Sigmoid colon (tissue), 7 donors: ENCODE measurements around the gene MCFD2. TPM values are rescaled to one million over a fixed set of nuclear protein-coding genes. Genes with fewer than 3 reads are reported as not detected.
A peak's percentile ranks its signal among the peaks of the same experiment; 100 is the strongest.

Source experiments
- DNase-seq: peaks from one replicate; pipeline ENCODE4 v3.0.0-alpha.2; 2019
- H3K27ac ChIP-seq, 4 donors: fragments of 200-600 bp; sonication (generic); one replicate each; pipeline ENCODE4 v1.5.1; 2016 to 2019; ENCODE audit warnings: mild to moderate bottlenecking in 1 of 4
- H3K27me3 ChIP-seq, 3 donors: fragments of 200-600 bp; sonication (generic); one replicate each; pipeline ENCODE4 v1.5.1; 2019; ENCODE audit warnings: mild to moderate bottlenecking in 1 of 3
- H3K36me3 ChIP-seq, 4 donors: fragments of 200-600 bp; sonication (generic); one replicate each; pipeline ENCODE4 v1.5.1; 2016 to 2019
- H3K4me1 ChIP-seq, 4 donors: fragments of 200-600 bp; sonication (generic); one replicate each; pipeline ENCODE4 v1.5.1; 2017 to 2019
- H3K4me3 ChIP-seq, 4 donors: fragments of 200-600 bp; sonication (generic); one replicate each; pipeline ENCODE4 v1.5.1; 2017 to 2019; ENCODE audit warnings: mild to moderate bottlenecking in 2 of 4, moderate library complexity in 1 of 4
- H3K9me3 ChIP-seq, 4 donors: fragments of 200-600 bp in 3 of 4; sonication (generic) in 3 of 4; one replicate each; pipeline versions ENCODE4 v1.5.1 to v1.6.1; 2013 to 2019
- EP300 ChIP-seq, 4 donors: sonication (generic); formaldehyde crosslinking; IDR thresholded peaks; one replicate each; pipeline ENCODE4 v1.6.1; 2017; ENCODE audit warnings: antibody characterized with exemption in 4 of 4
- POLR2A ChIP-seq, 2 donors: fragments of 450-650 bp; IDR thresholded peaks; one replicate each; pipeline ENCODE4 v1.6.1; 2016; ENCODE audit warnings: antibody characterized with exemption in 2 of 2, mild to moderate bottlenecking in 2 of 2, moderate library complexity in 2 of 2
- POLR2AphosphoS5 ChIP-seq, 4 donors: sonication (generic); formaldehyde crosslinking; IDR thresholded peaks; one replicate each; pipeline ENCODE4 v1.6.1; 2017; ENCODE audit warnings: antibody characterized with exemption in 4 of 4
- WGBS, 2 donors: extraction: QIAGEN DNeasy Blood & Tissue Kit; methylation state at CpG; one replicate each; pipeline ENCODE4 v1.1.7; 2013; 5-methylcytosine and 5-hydroxymethylcytosine counted together
- intact Hi-C: fragments of 100-400 bp; cut with DNase I; formaldehyde crosslinking; loops from one replicate; pipeline ENCODE4 v1.15.1; 2023
- polyA plus RNA-seq, 3 donors: library from polyadenylated mRNA; stranded (reverse); fragments of 200-250 nt; gene quantifications; one replicate each; pipeline ENCODE4 v1.2.3, GENCODE V29; 2013
- total RNA-seq, 4 donors: library from RNA; depleted of rRNA; stranded (reverse); fragments of >200 nt; gene quantifications; one replicate each; pipeline ENCODE4 v1.1.0, GENCODE V29; 2016
- TF ChIP-seq, protein P1 (sequence below), 4 experiments: fragments of 450-650 bp in 3 of 4; fragments of 200-600 bp in 1 of 4; IDR thresholded peaks; one replicate each; pipeline ENCODE4 v1.5.1; 2016 to 2019; ENCODE audit warnings: antibody characterized with exemption in 4 of 4, mild to moderate bottlenecking in 3 of 4, moderate library complexity in 2 of 4
- donor health status: healthy with polysubstance abuse.
- donor health status: Bipolar disorder and iron deficiency.
- donor health status: healthy.

The MCFD2 gene
- total and polyA plus RNA-seq, 7 donors = 13.4 to 75.7 (median 50.1) TPM

DNA sequence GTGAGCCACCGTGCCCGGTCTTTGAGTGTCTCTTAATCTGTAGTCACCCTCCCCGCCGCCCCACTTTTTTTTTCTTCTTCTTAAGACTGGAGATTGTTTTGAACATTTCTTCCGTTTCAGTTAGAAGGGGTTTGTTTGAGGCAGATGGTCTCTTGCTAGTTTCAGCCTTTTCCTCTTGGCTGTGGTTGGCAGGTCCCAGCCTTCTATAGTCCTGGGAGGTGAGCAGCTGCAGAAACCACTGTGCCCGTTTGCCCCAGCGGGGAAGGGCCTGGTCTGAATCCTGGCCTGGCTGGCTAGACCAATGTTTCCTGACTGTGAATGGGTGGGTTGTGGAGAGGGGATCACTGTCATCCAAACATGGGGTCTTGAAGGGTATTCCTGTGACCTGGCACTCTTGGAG, 30.1 kb upstream of the MCFD2 start:
- Histone ChIP-seq H3K4me1 (peaks cover 0 to 20% (median 13%) of the 10 kb centered on the region in 4 donors), H3K27ac (no peak overlapping the region), H3K9me3 (no peaks in the 10 kb centered on the region), H3K36me3 (peaks cover 0 to 4% (median 2%) of the 10 kb centered on the region in 4 donors), H3K27me3 (no peaks in the 10 kb centered on the region), H3K4me3 (no peak overlapping the region)
- intact Hi-C loops = no loop called here
- TF ChIP-seq POLR2A (IDR thresholded peaks at IDR 0.05) = no peak
- no peak for TF ChIP-seq EP300 (IDR thresholded peaks at IDR 0.05)
- TF ChIP-seq, protein P1, sequence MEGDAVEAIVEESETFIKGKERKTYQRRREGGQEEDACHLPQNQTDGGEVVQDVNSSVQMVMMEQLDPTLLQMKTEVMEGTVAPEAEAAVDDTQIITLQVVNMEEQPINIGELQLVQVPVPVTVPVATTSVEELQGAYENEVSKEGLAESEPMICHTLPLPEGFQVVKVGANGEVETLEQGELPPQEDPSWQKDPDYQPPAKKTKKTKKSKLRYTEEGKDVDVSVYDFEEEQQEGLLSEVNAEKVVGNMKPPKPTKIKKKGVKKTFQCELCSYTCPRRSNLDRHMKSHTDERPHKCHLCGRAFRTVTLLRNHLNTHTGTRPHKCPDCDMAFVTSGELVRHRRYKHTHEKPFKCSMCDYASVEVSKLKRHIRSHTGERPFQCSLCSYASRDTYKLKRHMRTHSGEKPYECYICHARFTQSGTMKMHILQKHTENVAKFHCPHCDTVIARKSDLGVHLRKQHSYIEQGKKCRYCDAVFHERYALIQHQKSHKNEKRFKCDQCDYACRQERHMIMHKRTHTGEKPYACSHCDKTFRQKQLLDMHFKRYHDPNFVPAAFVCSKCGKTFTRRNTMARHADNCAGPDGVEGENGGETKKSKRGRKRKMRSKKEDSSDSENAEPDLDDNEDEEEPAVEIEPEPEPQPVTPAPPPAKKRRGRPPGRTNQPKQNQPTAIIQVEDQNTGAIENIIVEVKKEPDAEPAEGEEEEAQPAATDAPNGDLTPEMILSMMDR (IDR thresholded peaks at IDR 0.05) = no peak
- no peak for TF ChIP-seq POLR2AphosphoS5 (IDR thresholded peaks at IDR 0.05)
- no peak for DNase-seq
- 63 to 93% methylated on average over 7 of the region's 7 CpGs for WGBS, 2 donors

DNA sequence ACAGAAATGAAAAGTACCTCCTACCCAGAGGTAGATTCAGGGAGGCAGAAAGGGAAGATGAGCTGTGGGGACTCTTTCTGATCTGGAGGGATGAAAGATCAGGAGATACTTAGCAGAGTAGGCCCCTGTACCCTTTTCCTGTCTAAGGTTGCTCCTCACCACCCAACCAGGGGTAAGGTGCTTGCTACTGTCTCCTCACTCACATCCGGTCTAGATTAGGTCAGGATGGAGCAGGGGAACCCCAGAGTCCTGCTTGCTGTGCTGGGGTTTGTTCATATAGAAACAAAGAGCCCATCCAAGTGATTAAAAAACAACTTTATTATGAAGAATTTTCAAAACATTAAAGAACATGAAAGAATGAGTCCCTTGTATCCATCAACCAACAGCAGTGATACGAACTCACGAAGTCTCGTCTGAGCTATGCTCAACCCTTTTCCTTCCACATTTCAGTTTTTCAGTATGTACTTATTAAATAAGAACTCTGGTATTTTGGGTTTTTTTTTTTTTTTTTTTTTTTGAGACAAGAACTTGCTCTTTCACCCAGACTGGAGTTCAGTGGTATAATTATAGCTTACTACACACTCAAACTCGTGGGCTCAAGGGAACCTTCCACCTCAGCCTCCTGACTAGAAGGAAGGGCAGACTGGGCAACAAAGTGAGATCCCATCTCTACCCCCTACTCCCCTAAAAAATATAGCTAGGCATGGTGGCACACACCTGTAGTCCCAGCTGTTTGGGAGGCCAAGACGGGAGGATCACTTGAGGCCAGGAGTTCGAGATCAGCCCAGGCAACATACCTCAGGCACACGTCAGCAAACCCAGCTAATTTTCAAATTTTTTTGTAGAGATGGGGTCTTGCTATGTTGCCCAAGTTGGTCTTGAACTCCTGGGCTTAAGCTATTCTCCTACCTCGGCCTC, 28.5 kb upstream of the MCFD2 start:
- H3K27me3 ChIP-seq = no peaks in the 10 kb centered on the region
- no peaks in the 10 kb centered on the region for H3K9me3 ChIP-seq
- DNase-seq = no peak
- intact Hi-C loops = no loop called here
- no peaks in the 10 kb centered on the region for H3K36me3 ChIP-seq
- peak overlapping the region in 1 of 4 donors; percentile 92 for H3K27ac ChIP-seq
- no peak overlapping the region for H3K4me3 ChIP-seq
- peaks cover 0 to 30% (median 23%) of the 10 kb centered on the region in 4 donors for H3K4me1 ChIP-seq
- 72 to 88% methylated on average over 9 of the region's 9 CpGs for WGBS, 2 donors
- no peak for TF ChIP-seq EP300 (IDR thresholded peaks at IDR 0.05)
- TF ChIP-seq POLR2AphosphoS5 (IDR thresholded peaks at IDR 0.05) = no peak
- TF ChIP-seq, protein P1 (IDR thresholded peaks at IDR 0.05) = no peak
- TF ChIP-seq POLR2A (IDR thresholded peaks at IDR 0.05) = no peak

DNA sequence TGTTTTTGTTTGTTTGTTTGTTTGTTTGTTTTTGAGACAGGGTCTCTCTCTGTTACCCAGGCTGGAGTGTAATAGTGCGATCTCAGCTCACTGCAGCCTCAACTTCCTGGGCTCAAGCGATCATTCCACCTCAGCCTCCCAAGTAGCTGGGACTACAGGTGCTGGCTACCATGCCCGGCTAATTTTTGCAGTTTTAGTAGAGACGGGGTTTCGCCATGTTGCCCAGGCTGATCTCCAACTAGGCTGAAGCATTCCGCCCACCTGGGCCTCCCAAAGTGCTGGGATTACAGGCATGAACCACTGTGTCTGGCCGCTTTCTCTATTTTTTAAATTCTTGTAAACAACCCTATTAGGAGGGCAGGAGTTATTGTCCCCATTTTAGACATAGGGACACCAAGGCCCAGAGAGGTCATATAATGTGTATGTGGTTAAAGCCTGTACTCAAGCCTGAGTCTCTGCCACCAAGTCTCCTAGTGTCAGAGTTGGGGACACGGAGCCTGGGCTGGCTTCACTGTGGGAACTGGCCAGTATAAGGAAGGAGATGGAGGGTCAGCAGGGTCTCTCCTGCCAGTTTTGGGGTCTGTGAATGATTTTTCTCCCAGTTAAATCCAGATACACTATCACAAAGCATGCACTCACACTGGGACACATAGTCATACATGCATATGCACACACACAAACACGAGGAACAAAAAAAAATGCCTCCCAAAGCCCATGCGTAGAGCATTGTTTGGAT, 27.5 kb upstream of the MCFD2 start:
- TF ChIP-seq, protein P1 (IDR thresholded peaks at IDR 0.05) = no peak
- no peak for TF ChIP-seq POLR2A (IDR thresholded peaks at IDR 0.05)
- peak overlapping the region in 3 of 4 donors; percentile 83 to 93 (median 92) for H3K27ac ChIP-seq
- H3K36me3 ChIP-seq = no peaks in the 10 kb centered on the region
- H3K4me3 ChIP-seq = peak overlapping the region in 3 of 4 donors; percentile 72 to 93 (median 92)
- no peaks in the 10 kb centered on the region for H3K9me3 ChIP-seq
- peaks cover 0 to 30% (median 23%) of the 10 kb centered on the region in 4 donors for H3K4me1 ChIP-seq
- DNase-seq = no peak
- H3K27me3 ChIP-seq = no peaks in the 10 kb centered on the region
- intact Hi-C loops = no loop called here
- 70 to 88% methylated on average over 10 of the region's 10 CpGs for WGBS, 2 donors

DNA sequence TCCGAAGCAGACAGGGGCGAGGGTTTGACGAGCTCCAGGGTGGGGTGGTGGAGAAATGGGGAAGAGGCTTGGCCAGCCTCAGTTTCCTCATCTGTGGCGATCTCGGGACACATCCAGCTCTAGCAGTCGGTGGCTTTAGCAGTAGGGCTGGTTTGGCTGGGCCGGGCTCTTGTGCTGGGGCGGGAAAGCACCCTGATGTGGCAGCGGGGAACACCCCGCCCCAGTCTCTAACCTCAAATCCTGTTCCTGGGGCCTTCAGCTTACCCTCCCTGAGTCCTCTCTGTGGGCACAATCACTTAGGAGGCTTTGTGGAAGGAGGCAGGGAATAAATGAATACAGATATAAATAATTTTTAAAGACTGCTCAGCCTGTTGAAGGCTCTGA, 26.5 kb upstream of the MCFD2 start:
- Histone ChIP-seq H3K4me3 (peak overlapping the region; percentile 72 to 93 (median 88)), H3K9me3 (no peaks in the 10 kb centered on the region), H3K4me1 (peaks cover 0 to 30% (median 23%) of the 10 kb centered on the region in 4 donors), H3K27ac (peak overlapping the region; percentile 83 to 93 (median 92)), H3K36me3 (no peaks in the 10 kb centered on the region), H3K27me3 (no peaks in the 10 kb centered on the region)
- TF ChIP-seq POLR2A (IDR thresholded peaks at IDR 0.05) = no peak
- no peak for TF ChIP-seq POLR2AphosphoS5 (IDR thresholded peaks at IDR 0.05)
- TF ChIP-seq EP300 (IDR thresholded peaks at IDR 0.05) = no peak
- TF ChIP-seq, protein P1 (IDR thresholded peaks at IDR 0.05) = no peak
- no peak for DNase-seq
- intact Hi-C loops = no loop called here
- WGBS, 2 donors = 0 to 3% methylated on average over 10 of the region's 10 CpGs
